HCT116 (cell line): Measurements from ENCODE around the gene FERMT1.

ENCODE experiments used
- CTCF ChIP-seq, 3 experiments: fragments of 200-600 bp in 1 of 3; sonication (generic) in 1 of 3; IDR thresholded peaks in 2 of 3; conservative IDR thresholded peaks in 1 of 3; 2 replicates each; pipeline ENCODE4 v1.5.1; 2012 to 2017; ENCODE audit warnings: low read depth in 2 of 3, low read length in 2 of 3, antibody characterized with exemption in 1 of 3, borderline replicate concordance in 1 of 3, control low read depth in 1 of 3, mild to moderate bottlenecking in 1 of 3, mixed read lengths in 1 of 3, mixed run types in 1 of 3, moderate library complexity in 1 of 3; ENCODE audit not compliant: insufficient read depth in 1 of 3
- EGR1 ChIP-seq: IDR thresholded peaks from 2 replicates; pipeline ENCODE4 v1.6.1; 2012; ENCODE audit warnings: low read depth
- POLR2A ChIP-seq: IDR thresholded peaks from 2 replicates; pipeline ENCODE4 v1.7.0; 2011; ENCODE audit warnings: borderline replicate concordance; ENCODE audit not compliant: insufficient read depth, insufficient read length; ENCODE audit errors: extremely low read depth
- YY1 ChIP-seq: IDR thresholded peaks from 2 replicates; pipeline ENCODE4 v1.6.1; 2011; ENCODE audit warnings: low read length, low read depth, moderate library complexity, mild to moderate bottlenecking; ENCODE audit not compliant: insufficient replicate concordance; ENCODE audit errors: extremely low read depth

GRCh38 chr20:6148073-6148472 is 25.2 kb upstream of the FERMT1 start:
- TF ChIP-seq CTCF (IDR thresholded peaks at IDR 0.05 in 2 of 3, conservative IDR thresholded peaks at IDR 0.05 in 1 of 3; ENCODE audit: borderline replicate concordance in 1 of 3, insufficient read depth in 1 of 3, low read depth in 2 of 3, low read length in 2 of 3) = no peak
- no peak for TF ChIP-seq POLR2A
- no peak for TF ChIP-seq EGR1
- TF ChIP-seq YY1 = no peak
